HG03039 (cell line): Measurements from ENCODE around the gene DPP3.
"Not testable (repeated sequence)": the region's sequence is repeated elsewhere in the genome, so short reads cannot be mapped to it uniquely, and the experiment has no call there.

Experiments
- ATAC-seq: cut with Tn5 transposase; IDR thresholded peaks from one replicate; pipeline ENCODE4 v1.9.1; 2021; ENCODE audit warnings: mild to moderate bottlenecking, moderate library complexity; ENCODE audit not compliant: unreplicated experiment

The DPP3 gene

DNA sequence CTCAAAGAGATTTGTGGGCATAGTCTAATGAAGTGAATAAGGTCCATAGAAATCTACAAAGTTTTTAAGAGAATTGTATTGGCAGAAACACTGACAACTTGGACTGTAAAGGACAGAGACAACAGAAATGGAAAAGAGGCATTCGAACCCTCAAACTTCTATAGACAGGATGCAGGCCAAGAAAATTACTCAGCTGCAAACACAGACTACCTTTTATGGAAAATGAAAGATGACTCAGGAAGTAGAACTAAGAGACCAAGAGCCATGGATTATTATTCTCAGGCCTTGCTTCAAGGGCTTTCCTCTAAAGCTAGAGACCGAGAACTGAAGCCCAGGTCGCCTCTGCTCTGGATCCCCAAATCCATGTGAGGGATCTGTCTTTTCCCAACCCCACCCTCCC lies 17.3 kb upstream of the DPP3 start:
- no peak for ATAC-seq

DNA sequence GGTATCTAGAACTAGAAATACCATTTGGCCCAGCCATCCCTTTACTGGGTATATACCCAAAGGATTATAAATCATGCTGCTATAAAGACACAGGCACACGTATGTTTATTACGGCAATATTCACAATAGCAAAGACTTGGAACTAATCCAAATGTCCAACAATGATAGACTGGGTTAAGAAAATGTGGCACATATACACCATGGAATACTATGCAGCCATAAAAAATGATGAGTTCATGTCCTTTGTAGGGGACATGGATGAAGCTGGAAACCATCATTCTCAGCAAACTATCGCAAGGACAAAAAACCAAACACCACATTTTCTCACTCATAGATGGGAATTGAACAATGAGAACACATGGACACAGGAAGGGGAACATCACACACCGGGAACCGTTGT lies 16.1 kb upstream of the DPP3 start:
- ATAC-seq = not testable (repeated sequence)

DNA sequence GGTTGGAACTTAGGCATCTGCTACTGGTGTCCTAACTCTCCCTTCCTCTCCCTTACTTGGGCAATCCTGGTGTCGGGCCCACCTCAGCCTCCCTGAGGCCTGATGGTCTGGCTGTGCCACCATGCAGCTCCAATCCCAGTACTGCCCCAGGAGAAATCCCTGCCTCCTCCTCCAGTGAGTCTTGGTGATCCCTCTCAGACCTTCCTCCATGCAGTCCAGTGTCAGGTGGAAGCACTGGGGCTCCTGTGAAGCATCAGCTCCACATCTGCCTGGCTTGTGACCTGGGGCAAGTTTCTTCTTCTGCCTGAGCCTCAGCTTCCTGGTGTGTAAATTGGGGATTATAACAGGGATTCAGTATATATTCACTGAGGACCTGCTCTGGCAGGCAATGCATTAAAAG lies 15.3 kb upstream of the DPP3 start:
- ATAC-seq = no peak

DNA sequence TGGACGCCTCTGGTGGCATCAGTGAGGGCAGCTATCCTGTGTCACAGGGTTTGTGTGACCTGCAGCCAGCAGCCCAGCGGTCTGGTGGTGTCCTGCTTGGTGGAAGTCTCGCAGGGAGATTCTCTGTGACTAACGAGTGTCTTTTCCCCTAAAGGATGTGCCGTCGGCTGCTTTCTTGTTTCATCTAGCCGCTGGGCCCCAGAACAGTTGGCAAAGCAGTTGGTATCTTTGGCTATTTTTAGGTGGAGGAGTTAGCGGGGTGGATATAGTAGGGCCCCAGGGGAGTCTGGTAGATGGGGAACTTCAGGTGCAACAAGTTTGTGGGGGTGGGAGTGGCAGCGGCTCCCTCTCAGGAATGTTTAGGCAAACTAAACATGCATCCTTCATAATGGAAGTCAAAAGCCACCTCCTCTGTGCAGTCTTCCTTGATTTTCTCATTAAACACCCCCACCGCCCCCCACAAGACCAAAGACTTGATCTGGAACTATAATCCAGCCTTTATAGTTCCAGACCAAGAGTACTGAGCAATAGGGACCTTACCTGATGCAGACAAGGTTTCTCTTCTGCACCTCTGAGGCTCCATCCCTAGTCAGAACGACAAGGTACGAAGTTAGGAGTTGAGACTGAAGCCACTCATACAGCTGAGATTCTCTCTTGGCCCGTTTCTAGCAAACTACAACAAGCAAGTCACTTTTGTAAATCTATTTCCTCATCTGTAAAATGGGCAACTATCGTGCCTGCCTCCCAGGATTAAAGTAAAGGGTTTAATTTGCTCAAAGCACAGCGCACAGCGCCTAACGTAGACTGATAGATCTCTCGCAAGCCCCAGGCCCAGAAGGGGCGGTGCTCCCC lies 14.6 kb upstream of the DPP3 start:
- ATAC-seq = no peak

DNA sequence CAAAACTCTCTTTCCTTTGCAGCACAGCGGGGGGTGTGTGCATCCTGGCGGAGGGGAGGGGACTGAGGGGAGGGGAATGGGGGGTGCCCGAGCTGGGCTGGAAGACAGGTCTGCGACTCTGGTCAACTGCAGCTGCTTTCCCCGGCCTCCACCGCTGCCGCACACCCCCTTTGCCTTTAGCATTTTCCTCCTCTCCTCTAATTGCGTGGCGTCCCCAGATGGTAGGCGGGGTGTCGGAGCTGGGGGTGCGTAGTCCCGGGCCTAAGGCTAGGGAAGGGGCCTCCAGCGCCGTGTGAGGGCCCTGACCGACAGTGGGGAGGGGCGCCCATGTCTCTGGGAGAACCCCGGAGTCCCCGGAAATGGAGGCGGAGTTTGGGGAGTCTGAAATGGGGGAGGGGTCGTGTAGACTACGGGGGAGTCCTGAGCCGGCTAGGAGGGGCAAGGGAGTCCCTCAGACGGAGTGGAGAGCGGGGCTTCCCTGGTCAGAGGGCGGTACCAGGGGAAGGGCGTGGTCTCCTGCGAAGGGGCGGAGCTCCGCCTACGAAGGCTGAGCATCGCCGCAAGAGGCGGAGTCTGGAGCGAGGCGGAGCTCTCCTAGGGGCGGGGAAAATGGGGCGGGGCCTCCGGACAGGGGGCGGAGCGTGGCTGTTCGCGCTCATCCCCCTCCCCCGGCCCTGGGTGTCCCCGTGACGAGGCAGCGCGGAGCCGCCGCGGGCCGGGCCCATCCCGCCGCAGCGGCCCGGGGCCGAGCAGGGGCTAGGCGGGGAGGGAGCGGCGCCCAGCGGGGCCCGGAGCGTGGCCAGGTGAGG lies 13.8 kb upstream of the DPP3 start, which contains the start of gene PELI3:
Gene PELI3, plus strand, starts transcription at position 681 of the 809 bp plus-strand sequence. CDS start 1,224 bp downstream, outside the sequence.
- peak; percentile 68 for ATAC-seq

DNA sequence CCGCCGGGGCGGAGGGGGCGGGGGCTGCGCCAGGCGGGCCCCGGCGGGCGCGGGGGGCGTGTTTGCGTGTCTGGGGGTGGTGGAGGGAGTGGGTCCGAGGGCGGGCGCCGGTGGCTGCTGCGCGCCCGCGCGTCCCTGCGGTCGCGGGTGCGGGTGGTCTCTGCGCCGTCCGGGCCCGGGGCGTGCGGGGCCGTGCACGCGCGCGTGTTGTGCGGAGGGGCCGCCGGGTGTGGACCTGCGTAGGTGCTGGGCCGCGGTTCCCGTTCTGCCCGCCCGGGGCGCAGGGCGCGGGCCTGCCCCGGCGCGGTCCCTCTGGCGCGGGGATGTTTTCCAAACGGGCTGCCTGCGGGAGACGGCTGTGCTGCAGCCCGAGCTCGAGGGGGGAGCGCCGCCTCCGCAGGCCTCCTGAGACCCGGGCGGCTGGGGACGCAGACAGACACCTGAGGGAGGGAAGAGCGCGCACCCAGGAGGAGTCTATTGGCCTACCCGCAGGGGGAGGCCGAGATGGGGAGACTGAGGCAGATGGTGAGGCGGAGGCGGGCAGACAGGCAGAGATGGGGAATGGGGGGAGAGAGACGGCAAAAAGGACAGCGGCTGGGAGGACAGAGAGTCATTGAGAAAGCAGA lies 13.1 kb upstream of the DPP3 start:
- peak; percentile 34 for ATAC-seq

DNA sequence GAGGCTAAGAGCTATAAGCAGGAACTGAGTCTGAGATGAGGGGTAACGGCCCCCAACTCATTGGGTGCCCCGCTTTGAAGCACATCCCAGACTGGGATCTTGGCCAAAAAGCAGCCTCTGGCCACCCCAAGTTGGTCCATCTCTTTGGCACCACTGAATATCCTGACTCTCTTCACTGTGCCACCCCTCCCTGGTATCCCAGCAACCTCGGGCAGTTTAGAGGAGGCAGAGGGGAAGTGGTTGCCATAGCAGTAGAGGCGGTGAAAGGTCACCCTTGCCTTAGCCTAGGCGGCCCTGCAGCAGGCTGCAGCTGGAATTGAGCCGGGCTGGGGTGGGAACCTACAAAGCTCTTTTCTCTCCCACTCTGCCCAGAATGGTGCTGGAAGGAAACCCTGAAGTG lies 12.5 kb upstream of the DPP3 start:
- ATAC-seq = no peak

DNA sequence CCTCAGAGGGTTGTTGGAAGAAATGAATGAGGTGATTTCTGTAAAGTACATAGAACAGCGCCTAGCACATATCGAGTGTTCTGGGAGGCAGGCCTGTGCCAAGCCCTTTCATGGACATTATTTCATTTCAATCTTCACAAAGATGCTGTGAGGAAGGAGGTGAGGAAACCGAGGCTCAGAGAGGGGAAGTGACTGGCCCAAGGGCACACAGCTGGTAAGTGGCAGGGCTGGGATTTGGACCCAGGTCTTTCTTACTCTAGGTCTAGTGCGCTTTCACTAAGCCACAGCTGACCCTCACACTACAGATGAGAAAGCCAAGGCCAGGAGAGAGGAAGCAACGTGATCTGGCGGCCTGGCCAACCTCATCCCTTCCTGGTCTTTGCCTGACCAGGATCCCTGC lies 11.5 kb upstream of the DPP3 start:
- no peak for ATAC-seq

DNA sequence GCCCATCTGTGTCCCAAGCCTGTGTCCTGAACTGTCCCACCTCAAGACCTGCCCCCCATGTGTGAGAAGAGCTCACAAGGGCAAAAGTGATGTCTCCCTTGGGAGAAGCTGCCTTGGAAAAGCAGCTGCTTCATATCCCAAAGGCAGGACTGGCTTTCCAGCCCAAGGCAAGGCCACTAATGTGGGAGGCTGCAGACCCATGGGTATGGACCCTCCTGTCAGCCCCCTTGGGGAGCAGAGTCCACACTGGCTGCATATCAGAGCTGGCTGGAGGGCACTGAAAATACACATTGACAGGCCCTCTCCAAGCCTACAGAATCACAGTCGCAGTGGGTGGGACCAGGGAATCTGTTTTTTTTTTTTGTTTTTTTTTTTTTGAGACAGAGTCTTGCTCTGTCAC lies 10.8 kb upstream of the DPP3 start:
- ATAC-seq = no peak

DNA sequence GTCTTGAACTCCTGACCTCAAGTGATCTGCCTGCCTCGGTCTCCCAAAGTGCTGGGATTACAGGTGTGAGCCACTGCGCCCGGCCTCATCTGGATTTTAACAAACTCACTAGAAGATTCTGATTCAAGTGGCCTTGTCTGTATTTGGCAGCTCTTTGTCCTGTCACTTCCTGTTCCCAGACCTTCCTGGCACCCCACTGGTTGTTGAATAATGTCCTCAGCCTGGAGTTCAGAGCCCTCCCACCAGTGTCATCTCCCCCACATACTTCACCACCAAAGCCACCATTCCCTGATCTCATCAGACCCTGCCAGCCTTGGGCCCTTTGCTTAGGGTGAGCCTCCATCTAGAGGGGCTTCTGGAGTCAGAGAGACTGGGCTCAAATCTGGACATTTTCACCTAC lies 10.2 kb upstream of the DPP3 start:
- no peak for ATAC-seq

DNA sequence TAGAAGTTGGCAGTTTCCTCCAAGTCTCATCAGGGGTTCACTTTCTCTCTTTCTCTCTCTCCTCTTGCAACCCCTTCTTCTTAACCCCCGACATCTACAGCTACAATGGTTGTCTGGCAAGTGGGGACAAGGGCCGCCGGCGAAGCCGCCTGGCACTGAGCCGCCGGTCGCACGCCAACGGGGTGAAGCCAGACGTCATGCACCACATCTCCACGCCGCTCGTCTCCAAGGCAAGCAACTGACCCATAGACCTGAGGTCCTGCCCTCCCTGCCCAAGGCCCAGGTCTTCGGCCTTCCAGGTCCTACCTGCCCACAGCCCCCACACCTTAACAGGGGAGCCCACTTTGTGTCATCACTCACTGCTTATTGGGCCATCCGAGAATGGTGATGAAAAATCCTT lies 9.1 kb upstream of the DPP3 start:
- ATAC-seq = no peak

DNA sequence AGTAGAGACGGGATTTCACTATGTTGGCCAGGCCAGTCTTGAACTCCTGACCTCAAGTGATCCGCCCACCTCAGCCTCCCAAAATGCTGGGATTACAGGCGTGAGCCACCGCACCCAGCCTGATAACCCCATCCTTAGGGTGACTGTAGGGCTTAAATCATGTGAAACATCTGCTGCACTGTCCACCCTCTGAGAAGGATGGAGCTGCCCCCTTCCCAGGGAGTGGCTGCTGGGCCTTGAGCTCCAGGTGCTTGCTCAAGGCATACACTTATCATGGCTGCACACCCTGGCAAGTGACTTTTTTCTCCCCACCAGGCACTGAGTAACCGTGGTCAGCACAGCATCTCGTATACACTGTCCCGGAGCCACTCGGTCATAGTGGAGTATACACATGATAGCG lies 8.2 kb upstream of the DPP3 start:
- ATAC-seq = no peak

DNA sequence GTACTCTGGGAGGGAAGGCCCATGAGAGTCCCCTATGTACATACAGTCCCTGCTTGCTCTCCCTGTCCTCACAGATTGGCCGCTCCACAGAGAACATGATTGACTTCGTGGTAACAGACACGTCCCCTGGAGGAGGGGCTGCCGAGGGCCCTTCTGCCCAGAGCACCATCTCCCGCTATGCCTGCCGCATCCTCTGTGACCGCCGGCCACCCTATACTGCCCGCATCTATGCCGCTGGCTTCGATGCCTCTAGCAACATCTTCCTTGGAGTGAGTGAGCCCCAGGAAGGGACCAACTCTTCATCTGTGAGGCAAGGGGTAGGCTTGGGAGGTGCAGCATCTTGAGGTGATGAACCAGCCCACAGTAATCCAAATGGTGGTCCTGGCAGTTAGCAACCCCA lies 7.1 kb upstream of the DPP3 start:
- ATAC-seq = no peak

DNA sequence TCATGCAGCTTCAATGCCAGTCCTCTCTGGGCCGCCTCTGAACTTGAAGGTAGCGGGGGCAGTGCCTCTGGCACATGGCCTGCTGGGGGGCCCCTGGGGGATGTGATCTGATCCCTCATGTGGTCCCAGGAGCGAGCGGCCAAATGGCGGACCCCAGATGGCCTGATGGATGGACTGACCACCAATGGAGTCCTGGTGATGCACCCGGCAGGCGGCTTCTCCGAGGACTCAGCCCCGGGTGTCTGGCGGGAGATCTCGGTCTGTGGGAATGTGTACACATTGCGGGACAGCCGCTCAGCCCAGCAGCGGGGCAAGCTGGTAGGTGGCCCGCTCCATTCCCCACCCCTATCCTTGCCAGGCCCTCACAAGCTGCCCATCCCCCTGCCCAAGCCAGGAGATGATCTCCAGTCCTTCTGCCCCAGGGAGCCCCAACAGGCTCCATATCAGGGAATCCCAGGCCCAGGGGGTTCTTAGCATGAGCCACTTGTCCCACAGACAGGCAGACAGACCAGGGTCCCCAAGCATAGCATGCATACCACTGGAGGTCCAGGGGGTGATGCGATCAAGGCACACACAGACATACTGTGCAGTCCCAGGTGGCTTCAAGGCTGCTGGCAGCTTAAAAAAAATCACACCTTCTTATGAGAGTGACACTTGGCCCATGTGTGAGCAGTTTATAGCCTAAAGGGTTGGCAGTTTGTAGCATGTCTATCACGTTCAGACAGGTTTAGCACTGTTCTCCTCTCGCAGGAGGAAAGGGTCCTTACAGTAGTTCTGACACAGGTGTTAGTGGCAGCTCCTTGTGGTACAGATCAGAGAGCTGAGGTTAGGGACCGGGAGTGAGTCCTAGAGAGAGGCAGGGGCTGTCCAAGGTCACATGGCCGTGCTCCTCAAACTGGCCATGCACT lies 6.4 kb upstream of the DPP3 start:
- no peak for ATAC-seq

DNA sequence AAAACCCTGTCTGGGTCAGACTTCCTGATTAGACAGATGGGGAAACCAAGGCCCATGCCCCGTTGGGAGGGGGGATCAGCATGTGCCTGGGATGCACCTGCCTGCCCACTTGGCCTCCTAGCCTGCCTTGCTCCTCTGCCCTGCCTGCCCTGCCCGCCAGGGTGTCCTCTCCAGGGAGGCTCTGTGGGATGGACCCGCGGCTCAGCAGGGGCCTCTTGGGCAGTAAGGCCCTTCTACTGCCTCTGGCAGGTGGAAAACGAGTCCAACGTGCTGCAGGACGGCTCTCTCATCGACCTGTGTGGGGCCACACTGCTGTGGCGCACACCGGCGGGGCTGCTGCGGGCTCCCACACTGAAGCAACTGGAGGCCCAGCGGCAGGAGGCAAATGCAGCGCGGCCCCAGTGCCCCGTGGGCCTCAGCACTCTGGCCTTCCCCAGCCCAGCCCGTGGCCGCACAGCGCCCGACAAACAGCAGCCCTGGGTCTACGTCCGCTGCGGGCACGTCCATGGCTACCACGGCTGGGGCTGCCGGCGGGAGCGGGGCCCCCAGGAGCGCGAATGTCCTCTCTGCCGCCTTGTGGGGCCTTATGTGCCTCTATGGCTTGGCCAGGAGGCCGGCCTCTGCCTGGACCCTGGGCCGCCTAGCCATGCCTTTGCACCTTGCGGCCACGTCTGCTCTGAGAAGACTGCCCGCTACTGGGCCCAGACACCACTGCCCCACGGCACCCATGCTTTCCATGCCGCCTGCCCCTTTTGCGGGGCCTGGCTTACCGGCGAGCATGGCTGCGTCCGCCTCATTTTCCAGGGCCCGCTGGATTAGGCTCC lies 4.7 kb upstream of the DPP3 start:
- no peak for ATAC-seq

DNA sequence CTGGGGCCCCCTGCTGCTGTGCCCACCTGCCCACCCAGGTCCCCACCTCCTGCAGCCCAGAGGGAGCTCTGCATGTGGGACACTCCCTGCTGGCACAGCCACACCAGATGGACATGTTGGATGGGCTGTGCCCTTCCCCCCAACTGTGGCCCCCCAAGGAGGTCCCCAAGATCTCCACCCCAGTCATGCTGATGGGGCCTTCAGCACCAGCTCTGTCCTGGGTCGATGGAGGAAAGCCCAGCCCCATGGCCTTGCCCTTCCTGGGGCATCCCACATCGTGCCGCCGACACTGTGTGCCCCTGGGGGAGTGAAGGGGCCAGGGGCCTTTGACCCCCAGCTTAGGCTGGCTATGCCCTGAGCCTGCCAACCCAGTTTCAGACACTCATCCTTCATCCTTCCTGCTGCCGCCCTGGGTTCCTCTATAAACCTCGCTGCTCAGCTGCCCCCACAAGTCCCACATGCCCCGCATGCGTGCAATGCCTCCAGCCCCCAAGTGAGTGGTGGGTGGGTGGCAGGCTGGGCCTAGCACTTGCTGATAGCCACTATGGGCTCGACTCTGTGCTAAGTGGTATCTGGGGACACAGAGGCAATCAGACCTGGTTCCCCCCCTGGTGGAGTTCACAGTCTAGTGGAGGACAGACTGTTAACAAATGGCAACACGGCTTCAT lies 3.9 kb upstream of the DPP3 start:
- ATAC-seq = no peak

DNA sequence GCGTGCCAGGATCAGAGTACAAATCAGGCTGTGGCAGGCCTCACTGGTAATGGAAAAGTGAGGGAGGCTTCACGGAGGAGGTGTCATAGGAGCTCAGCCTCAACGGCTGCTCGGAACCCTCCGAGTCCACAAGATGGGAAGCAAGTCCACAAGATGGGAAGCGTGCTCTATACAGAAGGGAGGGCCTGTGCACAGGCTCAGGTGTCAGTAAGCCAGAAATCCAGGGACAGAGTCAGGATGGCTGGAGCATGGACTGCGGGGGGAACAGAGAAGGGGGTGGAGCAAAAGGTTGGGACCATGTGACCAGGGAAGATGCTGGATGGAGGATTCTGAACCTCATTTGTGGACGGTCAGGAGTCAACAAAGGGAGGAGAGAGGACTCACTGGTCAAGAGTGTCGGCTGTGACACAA lies 3.4 kb upstream of the DPP3 start:
- no peak for ATAC-seq

DNA sequence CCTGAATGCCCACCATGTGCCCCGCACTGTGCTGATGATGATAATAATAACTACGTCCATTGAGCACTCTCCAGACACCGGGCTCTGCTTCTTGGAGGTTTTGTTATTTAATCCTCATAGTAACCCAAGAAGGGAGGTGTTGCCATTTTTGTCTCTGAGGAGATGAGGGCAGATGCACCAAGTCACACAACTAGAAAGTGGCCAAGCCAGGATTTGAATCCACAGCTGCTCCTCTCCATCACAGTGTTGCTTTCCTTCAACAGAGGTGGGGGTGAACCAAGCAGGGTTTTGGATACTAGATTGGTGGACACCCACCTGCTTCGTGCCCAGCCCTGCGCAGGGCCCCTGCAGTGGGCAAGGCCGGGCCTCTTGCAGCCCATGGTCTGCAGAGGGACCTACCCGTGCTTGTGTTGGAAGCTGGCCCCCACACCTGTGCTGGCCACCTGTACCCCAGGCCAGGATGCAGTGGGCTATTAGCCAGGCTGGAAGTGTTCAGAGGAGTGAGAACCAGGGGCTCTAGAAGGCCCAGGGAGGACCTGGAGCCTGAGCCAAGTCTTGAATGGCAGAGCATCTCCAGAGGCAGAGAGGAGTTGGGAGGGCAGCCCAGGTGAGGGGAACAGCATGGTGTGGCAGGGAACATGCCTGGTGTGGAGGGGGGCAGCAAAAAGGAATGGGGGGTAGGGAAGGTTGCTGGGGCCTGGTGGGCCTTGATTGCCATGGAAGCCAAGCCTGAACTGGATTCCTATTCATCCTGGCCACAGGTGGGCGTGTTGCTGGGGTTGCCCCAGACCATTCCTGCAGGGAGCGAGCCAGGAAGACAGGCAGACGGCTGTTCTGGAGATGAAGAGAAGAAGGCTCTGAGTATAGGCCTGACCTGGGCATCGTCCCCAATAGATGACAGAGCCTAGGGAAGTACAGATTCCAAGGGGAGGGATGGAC lies 2.7 kb upstream of the DPP3 start:
- no peak for ATAC-seq
